ENCODE measurements around the gene JARID2.
A peak's percentile ranks its signal among the peaks of the same experiment; 100 is the strongest.

The JARID2 gene

DNA sequence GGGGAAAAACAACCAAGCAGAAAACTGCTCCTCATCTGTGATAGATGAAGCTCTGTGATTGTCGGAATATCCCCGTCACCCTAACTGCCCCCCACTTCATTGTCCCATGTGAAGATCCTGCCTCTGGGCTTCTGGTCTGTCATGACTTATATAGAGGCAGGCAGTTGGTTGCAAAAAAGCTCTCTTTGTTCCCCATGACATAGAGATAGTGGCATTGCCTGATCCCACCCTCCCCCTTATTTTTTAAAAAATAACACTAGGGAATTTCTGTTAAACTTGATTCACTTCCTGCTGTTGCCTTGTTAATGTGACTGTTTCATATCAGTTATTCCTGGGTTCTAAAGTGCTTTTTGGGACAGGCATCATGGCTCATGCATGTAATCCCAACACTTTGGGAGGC, 203.1 kb downstream of the JARID2 start:
- no peak for DNase-seq

DNA sequence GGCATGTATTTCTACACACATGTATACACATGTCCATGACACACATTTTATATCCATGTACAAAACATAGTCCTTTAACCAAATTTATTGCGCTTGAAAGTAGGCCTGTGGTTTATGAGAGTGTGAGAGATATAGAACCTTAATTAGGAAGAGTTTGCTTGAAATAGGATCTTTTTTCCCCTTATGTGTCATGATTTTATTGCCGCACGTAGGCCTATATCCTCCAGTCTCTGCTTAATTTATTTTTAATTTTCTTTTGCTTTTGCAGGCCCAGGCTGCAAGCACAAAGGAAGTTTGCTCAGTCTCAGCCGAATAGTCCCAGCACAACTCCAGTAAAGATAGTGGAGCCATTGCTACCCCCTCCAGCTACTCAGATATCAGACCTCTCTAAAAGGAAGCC, 205.9 kb downstream of the JARID2 start:
- DNase-seq = no peak

DNA sequence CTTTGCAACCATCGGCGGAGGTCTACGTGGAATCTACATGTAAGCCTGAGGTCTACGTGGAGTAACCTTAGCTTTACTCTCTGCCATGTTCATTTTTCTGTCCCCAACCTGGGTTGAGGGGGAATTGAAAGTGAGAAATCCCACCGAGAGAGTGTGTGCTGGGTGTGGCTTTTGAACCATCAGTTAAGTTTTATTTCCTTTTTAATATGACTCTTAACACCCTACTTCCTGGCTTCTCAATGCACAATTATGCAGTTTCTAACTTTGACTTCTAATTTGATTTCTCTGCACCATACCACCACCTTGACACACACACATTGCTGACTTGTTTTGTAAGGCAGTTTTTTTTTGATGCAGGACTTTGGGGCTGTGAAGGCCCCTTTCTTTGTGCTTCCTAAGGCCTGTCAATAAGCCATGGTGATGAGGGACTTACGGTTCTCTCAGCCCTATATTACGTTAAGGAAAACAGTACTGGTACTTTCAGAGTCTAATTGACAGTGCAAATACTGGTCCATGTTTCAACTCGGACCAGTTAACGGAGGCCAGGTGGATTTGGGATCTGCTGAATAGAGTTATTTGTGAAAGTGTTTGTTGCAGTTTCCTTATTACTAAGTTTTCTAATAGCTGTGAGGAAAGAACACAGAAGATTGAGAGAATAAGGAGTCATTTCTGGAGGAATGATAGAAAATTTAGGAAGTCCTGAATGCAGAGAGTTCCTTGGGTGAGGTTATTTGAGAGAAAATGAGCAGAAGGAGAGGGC, 206.5 kb downstream of the JARID2 start:
- no peak for DNase-seq

DNA sequence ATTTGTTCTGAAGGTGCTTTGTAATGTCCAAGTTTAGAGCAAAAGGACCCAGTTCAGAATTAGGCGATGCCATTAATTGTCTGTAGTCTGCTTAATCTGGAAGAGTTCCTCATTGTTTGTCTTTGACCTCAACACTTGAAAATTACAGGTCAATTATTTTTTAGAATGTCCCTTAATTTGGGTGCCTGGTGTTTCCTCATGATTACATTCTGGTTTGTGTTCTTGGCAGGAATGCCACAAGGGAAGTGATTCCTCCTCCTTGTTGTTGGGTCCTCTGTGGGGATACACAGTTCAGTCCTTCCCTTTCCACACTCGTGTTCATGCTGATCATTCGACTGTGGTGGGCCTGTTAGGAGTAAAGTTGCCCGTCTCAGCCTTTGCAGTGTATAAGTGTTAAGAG, 207.3 kb downstream of the JARID2 start:
- DNase-seq = no peak

DNA sequence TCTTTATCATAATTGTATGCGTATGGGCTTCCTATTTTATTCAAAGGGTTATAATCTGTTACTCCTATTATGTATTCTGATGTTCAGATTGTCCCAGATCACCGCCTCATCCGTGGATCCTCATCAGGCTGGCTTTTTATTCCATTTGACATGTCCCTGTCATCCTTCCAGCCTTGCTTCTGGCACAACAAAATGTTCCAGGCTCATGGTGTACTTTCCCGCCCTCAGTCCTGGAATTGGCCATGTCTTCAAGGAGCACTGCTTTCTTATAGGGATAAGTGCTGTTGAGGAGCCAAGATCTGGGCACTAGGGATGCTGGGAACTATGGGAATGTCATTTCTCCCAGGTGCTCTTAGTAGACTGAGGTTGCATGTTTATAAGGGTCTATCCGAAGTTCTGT, 207.8 kb downstream of the JARID2 start:
- DNase-seq = no peak

DNA sequence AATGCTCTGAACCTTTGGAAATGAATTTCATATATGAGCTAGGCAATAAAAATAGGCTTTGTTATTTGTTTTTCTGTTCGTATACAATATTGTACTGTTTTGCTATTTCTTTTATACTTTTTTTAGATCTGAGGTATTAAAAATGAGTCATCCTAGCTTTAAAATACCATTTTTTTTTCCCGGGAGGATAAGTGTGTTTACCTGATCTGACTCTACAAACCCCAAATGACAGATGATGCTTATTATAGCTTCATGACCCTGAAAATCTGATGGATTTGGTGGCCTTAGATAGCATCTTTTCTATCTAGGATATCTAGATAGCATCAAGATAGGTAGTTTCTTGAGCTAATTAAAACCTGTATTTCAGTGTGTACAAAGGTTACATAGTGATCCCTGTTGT, 210.6 kb downstream of the JARID2 start:
- DNase-seq = no peak

DNA sequence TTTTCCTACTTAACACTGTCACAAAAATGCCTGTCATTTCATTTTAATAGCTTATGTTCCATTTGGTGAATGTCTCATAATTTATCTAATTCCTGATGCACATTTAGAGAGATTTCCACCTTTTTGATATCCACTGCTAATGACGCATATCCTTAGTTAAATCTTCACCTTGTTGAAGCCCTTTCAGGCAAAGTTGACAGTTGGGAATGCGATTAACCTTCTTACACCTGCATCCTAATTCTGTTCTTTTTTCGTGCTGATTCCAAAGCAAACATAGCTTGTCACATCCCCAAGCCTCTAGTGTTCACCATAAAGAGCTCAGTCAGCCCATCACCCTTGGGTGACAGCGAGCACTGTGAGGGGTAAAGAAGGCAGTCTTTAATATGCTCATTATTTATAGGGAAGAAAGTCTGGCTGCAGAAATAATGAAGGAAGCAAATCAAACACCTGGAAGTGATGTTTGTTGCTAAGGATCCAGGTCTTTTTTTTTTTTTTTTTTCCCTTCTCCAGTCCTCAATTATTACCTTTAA, 211.3 kb downstream of the JARID2 start:
- DNase-seq = no peak

DNA sequence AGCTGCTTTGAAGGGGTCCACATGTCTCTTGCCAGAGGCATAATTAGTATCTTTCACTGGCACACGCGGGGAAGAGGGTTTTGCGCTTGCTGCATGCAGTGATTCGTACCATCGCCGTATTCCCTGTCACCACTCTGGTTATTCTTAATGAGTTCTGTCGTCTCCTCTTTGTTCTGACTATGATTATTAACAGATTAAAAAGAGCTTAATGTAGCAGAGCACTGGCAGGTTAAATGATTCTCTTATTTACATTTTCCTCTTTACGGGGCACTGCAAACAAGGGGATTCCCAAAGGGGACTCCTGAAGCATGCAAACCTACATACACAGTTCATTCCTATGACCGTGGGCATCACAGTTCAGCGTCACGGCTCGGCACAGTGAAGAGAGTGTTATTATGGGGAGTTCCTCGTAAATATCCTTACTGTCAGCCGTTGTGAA, 212.2 kb downstream of the JARID2 start:
- peak; percentile 56 for DNase-seq

DNA sequence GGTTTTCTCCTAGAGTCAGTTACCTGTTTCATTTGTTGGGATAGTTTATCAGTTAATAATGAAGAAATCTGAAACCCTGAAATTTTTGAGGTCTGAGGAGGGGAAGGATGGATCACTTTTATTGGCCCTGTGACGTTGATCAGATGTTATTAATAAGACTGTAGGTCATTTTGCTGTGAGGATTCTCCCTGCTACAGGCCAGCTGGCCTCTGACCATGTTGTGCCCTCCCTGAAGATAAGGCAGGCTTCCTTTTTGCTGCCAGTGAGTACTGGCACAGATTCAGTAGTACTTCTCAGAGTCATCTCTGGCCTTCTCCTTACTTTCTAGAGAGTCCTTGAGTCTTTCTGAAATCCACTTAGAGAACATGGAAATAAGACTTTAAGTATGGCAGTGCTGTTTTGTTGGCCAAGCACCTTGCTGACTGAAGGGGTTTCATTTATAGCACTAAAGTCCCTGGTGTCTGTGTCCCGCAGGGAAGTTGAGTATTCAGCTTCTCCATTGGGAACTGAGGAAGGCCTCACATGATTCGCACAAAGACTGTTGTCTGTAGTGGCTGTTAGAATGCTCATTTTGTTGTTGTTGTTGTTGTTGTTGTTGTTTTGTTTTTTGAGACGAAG, 214.3 kb downstream of the JARID2 start:
- DNase-seq = no peak

DNA sequence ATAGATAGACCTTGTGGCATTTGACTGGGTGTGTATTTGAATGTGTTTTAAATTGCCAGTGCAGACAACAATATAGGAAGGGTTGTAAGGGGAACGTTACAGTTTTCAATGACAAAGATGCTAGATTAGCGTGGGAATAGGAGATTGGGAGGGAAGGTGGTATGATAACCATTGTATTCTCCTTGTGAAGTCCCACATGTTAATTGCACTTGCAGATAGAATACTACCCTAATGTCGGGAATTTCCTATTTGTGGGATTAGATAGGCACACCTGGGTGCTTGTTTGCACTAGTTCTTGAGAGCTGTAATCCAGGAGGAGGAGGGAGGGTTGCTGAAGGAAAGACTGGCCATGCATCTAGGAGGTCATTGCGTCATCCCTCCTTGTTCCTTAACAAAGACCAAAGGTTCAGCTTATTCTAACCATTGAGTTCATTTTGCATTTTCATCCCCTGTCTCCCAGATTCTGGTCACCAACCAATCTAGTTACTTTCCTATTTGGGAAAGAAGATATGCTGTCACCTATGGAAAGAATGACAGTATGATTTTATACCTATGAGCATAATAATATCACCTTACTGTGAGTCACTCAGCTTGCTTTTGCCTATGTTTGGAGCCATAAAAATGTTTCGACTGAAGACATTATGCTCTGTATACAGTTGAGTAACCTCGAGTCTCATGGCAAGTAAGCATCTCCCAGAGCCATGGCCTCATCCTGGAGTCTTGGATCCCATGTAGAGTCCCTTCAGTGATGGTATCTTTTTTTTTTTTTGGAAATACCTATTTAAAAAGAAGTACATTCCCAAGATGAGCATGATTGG, 215.5 kb downstream of the JARID2 start:
- no peak for DNase-seq

DNA sequence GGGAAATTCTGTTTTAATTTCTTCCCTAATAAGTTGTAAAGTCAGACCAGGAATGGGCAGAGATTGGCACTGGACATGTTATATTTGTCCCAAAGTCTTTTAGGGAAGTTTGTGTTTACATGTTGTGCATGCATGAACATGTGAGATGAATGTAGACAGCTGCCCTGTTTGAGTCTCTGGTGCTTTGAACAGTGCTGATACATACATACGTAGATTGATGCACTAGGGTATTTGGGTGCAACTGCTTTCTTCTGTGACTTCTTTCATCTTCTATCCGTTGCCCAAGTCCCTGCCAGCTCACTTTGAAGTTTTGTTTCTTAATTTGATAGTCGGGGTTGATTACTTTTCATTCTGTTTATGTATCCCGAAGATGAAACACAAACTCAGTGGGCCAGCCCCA, 216.4 kb downstream of the JARID2 start:
- no peak for DNase-seq

DNA sequence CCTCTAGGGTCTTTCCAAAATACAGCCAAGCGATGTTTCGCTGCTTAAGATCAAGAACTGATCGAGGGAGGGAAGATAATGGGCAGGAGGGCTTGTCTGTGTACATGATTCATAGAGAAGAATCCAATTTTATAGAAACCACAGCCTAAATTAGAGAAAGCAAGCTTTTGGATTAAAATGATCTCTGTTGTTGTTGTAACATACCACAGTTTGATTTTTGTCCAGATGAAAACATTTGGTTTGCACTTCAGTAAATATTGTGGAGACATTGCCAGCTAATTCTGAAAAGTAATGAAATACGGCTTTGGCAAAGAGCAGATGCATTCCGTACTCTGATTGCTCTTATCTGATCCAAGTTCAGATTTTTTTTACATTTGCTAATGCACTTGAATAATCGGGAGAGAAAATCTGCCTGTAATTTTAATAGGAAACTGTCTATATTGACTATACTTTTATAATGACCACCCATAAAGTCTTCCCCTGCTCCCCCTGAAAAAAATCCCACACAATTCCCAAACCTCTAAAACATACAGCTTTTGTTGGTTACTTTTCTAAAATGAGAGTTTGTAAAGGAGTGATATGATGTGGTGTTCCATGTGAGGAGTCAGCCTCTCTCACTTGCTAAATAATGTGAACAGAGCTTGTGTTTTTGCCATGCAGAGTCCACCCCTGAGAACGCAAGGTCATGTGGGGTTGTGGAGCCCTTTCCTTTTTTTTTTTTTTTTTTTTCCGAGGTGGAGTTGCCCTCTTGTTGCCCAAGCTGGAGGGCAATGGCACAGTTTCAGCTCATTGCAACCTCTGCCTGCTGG, 217.1 kb downstream of the JARID2 start:
- DNase-seq = no peak

DNA sequence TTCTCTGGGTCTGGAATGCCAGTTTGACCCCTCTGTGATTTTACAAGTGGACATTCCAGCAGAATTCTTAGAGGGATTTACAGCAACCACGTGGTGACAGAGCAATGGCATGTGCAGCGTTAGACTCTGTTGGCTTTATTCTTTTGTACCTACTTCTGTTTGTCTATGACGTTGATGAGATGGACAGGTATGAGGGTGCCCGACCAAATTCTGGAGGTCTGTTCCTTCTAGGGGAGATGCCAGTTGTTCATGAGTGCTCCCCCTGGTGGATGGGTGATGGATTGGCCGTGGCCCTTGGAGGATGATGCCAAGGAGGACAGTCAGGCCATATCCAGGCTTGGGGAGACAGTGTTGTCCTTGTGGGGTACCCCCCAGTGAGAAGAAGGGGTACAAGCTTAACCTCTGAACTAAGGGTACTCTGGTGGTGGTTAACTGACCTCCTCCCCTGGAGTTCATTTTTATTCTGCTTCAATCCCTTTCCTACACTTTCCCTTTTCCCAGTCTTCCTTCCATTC, 218.4 kb downstream of the JARID2 start:
- no peak for DNase-seq

DNA sequence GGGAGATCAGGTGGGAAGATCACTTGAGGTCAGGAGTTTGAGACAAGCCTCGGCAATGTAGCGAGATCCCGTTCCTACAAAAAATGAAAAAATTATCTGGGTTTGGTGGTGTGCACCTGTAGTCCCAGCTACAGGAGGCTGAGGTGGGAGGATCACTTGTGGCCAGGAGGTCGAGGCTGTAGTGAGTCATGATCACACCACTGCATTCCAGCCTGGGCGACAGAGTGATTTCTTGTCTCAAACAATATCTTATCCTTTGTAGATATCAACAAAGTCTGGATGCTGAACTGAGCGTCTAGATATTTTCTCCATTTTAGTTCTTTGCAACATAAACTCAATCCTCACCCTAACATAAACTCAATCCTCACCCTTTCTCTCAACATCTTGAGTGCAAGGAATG, 219.3 kb downstream of the JARID2 start:
- DNase-seq = no peak

DNA sequence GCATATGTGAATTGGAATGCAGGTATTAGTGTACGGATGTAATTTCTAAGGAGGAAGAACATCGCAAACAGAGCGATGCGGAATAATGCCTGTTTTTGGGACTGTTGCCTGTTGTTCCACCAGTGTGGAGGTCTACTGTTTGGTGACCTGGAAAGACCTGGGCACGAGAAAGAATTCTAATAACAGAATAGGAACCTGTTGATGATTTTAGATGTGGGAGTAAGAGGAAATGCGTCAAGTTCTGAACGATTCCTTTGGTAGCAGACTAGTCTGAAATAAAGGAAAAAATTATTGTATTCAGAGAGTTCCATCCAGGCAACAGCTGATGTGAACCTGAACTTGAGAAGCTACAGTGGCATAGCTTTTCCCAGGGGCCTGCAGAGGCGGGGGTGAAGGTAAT, 224.9 kb downstream of the JARID2 start:
- no peak for DNase-seq

DNA sequence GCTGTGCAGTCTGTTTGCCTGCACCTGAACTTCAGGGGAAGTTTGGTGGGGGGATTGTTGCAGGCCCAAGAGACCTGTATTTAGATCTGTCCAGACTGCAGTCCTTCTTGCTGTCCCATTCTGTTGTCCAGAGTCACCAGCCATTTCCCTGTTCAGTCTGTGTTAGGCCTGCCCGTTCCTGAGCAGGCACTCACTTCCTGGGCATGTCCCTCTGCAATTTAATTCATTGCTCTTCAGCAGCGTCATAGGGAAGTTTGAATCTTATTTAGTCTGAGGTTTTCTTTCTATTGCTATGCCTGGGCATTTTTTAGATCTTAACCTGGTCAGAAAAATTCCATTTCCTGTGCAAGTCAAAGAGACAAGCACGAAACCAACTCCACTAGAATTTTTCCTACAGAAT, 226.8 kb downstream of the JARID2 start:
- DNase-seq = no peak

DNA sequence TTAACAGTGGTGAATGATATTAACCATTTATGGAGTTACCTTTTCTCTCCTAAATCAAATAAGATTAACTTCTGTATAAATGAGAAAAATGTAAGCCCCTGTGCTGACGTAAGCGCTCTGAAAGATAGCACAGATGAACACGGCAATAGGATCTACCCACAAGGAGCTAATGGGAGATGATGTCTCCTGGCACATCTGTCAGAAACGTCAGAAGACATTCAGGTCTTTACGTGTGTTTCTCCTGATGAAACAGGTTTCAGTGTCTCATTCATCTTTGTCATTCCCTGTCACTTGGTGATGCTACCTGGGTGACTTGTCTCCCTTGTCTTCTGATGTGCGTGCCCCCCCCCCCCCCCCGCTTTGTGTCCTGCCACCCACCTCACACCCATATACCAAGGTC, 227.3 kb downstream of the JARID2 start:
- DNase-seq = no peak

DNA sequence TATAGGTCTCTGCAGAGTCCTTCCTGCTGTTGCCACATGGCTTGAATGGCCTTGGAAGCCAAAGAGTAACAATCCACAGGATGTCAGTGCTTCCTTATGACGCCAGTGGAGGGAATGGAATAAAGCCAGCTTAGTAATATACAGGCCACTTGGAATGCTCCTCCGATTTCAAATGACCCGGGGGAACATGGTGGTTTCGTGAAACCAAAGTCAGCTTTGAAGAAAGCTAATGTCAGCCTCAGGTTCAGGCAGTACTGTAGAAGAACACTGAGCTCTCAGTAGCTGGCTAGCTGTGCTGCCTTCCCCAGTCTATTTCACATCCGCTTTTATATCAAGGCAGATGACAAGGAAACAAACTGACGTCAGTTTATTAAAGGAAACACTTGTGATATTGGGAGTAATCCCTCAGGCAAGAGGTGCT, 227.9 kb downstream of the JARID2 start:
- DNase-seq = no peak

DNA sequence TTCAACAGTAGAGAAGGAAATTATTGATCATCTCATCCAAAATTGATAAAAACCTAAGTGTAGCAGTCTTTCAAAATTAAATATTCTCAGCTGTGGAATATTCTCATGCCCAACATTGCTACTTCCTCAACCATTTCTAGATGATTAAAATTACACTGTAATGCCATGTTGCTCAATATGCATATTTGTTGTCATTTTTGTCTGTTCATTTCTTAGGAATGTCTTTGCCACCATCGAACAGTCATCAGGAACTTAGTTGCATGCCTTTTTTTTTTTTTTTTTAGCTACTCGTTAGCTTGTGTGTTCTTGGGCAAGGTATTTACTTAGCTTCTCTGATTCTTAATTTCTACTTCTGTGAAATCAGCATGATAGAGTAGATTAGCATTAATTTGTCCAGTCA, 228.3 kb downstream of the JARID2 start:
- DNase-seq = no peak

DNA sequence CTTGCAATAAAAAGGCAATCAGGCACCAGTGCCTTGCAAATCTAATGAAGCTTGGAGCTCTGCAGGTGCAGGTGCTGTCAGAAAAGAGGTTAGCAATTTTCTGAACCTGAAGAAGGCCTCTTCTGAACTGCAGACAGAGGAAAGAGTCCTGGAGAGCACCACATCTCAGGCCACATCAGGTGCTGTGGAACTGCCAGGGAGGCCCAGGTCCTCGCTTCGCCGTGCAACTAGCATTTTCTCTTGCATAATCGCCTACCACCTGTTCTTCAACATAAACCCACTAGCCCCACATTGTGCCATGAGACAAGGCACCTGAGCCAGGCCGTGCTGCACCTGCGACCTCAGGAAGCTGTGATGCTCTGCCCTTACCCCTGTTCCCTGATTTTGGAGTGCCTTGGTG, 229.4 kb downstream of the JARID2 start:
- DNase-seq = no peak

DNA sequence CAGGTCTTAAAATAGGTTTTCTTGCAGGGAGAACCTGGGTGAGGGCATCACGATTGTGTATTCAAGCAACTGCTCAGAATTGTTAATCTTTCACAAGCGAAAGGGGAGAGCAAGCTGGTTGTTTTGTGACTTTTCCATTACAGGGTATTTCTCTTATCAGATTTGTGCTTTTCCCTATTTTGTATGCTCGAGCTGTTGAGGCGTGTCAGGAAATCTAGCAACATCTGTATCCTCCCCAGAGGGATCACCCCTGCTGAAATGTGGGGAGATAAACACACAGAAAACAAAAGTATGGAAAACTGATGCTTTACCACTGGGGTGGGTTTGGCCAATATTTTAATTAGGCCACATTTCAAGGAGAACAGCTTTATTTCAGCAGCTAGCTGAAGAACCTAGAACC, 230.0 kb downstream of the JARID2 start:
- no peak for DNase-seq

DNA sequence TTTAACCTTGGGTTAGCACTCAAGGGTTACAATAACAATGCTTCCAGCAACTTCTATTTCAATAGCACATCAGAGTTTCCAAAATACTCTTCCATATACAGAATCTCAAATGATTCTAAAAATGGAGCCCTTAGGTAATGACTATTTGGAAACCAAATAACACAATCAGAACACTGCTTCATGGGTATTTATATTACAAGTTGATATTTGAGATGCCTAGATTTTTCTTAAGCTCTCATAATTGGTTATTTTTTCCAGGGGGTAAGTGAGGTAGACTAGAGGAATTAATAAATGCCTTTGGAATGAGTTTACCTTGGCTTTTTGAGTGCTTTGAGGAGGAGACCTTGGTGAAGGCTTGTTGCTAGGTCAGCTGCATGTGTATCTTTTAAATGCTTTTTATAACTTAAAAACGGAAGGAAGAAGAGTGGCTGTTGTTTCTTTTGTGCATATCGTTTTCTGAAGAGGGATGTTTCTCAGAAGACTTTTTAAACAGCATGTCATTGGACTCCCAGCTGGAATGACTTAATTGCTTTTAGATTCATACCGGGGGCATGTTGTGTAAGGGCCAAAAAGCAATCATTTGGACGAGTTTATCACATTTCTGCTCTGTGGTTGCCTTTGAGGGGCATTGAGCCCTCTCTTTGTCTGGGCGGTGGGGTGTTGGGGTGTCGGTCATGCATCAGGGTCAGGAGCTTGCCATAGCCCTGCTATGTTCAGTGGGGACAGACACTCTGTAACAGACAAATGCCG, 230.9 kb downstream of the JARID2 start:
- no peak for DNase-seq
